Measurements from ENCODE around the gene MEF2D.

MEF2D gene

DNA sequence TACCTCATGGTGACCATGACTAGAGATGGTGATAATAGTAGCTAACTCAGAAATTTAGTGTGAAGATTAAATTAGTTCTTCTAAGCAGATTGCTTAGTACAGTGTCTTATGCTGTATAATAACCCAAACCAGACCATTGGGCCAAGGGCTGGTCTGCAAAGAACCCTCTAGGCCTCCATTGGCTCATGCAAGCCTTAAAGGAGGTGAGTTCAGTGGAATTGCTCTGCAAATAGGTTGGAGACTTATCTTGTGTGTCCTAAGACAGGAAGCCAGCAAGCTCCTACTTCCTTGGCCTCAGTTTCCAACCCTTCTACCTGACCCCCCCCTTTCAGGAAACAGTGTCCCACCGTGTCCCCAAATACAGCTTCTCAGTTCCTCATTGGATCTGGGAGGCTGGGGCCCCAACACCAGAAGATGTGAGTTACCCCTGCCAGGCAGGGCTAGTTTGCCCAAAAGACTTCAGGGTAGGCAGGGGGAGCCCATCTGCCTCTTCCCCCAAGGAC, 1.9 kb upstream of the MEF2D start:
- DNase-seq (ENCODE audit: insufficient read length, low spot score) (no peak), FAIRE-seq (no peak)
- TF ChIP-seq, protein P1, sequence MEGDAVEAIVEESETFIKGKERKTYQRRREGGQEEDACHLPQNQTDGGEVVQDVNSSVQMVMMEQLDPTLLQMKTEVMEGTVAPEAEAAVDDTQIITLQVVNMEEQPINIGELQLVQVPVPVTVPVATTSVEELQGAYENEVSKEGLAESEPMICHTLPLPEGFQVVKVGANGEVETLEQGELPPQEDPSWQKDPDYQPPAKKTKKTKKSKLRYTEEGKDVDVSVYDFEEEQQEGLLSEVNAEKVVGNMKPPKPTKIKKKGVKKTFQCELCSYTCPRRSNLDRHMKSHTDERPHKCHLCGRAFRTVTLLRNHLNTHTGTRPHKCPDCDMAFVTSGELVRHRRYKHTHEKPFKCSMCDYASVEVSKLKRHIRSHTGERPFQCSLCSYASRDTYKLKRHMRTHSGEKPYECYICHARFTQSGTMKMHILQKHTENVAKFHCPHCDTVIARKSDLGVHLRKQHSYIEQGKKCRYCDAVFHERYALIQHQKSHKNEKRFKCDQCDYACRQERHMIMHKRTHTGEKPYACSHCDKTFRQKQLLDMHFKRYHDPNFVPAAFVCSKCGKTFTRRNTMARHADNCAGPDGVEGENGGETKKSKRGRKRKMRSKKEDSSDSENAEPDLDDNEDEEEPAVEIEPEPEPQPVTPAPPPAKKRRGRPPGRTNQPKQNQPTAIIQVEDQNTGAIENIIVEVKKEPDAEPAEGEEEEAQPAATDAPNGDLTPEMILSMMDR (IDR thresholded peaks at IDR 0.05; ENCODE audit: insufficient read depth, missing control alignments), result no peak

DNA sequence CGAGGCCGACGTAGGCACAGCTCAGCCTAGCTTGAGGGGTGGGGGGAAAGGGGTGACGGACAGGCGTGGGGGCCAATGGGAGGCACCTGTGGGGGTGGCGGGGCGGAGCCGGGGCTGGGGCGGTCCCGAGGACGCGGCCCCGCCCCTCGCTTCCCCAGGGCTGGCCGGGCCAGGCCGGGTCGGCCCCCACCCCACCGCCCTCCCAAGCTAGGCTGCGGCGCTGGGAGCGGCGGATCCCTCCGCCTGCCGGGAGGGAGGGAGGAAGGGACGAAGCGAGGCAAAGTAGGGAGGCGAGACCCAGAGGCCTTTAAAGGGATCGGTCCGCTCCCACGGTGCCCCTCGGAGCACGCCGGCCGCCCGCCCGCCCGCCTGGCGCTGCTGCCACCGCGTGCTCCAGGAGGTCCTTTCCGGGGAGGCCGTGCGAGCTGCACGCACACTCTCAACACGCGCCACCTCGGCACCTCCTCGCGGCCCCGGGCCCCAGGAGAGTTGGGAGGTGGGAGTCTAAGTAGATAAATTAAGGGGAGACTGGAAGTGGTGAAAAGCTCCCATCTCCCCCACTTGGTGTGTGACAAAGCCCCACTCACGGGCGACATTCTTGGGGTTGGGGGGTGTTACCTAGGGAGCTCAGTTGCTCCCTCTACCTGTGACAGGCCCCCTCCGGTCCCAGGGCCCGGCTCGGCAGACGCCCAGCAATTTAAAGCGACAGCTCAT, 375 bp upstream of the MEF2D start:
- FAIRE-seq (no peak), DNase-seq (ENCODE audit: insufficient read length, low spot score) (peak; percentile 96)
- TF ChIP-seq, protein P1 (IDR thresholded peaks at IDR 0.05; ENCODE audit: insufficient read depth, missing control alignments), result peak; percentile 49

DNA sequence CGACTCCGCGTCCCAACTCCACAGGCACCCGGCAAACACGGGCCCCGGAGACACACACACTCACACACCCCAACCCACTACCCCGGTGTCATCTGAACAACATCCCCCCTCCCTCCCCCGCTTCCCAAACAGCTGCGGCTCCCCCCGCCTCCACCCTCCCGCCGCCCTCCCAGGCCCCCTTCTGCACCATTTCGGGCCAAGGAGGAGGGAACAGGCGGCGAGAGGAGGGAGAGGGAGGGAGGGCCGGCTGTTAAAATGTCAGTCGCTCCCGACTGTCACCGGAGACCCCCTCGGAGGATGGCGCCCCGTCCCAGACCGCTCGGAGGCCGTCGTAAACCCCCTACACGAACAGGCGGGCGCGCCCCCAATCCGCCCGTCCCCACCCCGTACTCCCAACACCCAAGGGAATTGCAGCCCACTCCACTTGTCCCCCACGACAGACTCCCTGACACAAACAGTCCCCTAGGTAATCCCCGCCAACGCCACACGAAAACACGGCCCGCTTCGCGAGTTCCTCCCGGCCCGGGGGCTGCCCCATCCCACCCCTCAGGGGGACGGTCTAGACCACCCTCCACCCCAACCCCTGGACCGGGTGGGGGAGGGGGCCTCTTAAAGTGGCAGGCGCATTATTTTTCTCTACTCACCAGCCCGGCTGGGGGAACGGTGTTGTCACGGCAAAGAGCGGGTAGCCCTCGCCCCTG, 583 bp downstream of the MEF2D start:
- FAIRE-seq (no peak), DNase-seq (ENCODE audit: insufficient read length, low spot score) (no peak)
- TF ChIP-seq, protein P1 (IDR thresholded peaks at IDR 0.05; ENCODE audit: insufficient read depth, missing control alignments), result no peak

DNA sequence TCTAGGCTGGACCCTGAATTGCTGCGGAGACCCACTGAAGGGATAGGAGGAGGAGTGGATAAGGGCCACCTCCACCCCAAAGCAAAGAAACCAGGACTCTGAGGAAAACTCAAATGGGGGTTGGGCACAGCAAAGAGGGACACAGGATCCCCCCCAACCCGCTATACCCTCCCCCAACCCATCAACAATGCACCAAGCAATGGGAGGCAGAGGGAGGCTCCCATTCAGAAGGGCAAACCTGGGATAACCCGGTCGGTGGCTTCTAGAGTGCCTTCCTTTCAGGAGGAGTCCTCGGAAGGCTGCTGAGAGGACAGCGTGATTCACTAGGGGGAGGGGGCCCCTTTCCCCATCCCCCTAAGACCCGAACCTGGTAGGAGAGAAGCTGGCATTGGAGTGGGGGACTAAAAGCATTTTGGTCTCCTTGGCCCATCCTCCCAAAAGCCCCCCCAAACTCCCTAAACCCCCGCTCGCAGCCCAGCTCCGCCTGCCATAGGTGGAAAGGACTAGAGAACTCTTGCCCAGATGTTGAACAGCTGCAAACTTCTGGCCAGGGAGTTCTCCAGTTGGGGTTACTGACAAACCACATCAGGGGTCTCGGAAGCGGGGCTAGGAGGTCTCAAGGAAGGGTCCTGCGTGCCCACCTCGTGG, 1.3 kb downstream of the MEF2D start:
- TF ChIP-seq, protein P1 (IDR thresholded peaks at IDR 0.05; ENCODE audit: insufficient read depth, missing control alignments), result no peak
- no peak for DNase-seq (ENCODE audit: insufficient read length, low spot score)
- FAIRE-seq, result no peak

DNA sequence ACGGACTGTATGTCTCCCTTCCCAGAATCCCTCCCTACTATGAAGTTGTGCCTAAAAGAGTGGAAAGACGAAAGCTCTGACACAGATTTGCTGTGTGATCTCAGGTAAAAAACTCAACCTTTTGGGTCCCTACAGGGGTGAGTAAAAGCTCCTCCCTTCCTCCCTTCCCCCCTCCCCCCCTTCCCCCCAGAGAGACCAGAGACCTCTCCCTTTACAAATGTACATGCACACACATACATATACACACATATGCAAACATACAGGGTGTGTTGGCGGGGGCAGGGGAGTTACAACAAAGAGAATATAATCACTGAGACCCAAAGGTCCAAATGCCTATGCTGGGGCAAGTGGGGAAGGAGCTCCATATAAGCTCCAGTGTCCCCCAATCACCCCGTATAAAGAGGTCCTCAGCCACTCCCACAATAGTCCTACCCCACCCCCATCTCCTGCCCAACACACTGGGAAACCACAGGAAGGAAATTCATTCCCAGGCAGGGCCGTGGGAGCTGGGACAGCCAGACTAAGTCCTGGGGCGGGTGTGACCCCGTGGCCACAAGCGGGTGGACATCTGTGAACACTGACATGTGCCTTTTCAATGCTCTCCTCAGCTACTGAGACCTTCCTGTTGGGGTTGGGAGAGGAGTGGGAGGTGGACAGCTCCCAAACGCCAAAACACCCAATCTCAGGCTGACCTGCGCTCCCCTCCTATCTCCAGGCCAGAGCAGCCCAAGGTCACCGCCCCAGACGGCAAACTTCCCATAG, 2.0 kb downstream of the MEF2D start:
- DNase-seq (ENCODE audit: insufficient read length, low spot score) (no peak), FAIRE-seq (no peak)

DNA sequence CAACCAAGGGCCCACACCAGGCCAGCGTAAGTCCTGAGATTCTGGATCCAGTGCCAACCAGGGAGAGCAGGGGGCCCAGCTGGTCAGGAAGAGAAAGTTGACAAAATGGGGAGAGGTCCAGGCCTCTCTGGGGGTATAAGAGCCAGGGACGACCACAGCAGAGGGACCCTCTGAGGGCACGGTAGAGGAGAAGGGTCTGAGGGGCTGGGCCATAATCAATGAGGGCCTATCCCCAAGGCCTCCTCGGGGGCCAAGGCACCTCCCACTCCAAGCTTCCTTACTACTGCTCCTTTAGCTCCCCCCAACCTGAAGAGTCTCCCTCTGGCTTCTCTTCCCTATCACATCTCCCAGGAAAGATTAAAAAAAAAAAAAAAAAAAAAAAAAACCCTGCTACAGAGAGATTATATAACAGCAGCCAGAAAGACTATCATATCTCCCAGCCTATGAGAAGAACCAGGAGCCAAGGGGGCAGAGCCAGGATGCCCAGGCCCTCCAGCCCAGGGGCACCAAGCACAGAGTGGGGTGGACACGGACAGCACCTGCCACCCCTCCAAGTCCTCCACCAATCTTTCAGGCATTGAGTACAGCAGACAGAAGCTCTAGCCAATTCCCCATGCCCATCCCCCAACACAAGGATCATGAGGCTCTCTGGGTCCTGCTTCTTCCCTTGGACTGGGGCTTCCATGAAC, 2.7 kb downstream of the MEF2D start:
- DNase-seq (ENCODE audit: insufficient read length, low spot score) (no peak), FAIRE-seq (no peak)
- TF ChIP-seq, protein P1 (IDR thresholded peaks at IDR 0.05; ENCODE audit: insufficient read depth, missing control alignments), result no peak

More for the DNA sequence above, 2.0 kb downstream of the MEF2D start:
- TF ChIP-seq, protein P1 (IDR thresholded peaks at IDR 0.05; ENCODE audit: insufficient read depth, missing control alignments), result no peak
